Chondrocyte (in vitro differentiated cells): ENCODE measurements around the gene OOSP2. TPM values are rescaled to one million over a fixed set of nuclear protein-coding genes. Genes with fewer than 3 reads are reported as not detected.
"Not testable (repeated sequence)": the region's sequence is repeated elsewhere in the genome, so short reads cannot be mapped to it uniquely, and the experiment has no call there.

Source experiments
- DNase-seq: peaks from one replicate; pipeline ENCODE4 v3.0.0; 2021; ENCODE audit warnings: mixed read lengths, low spot score
- H3K27ac Mint-ChIP-seq: one replicate; pipeline ENCODE4 v1.8.0; 2021; ENCODE audit warnings: mild to moderate bottlenecking, moderate library complexity, mixed read lengths; ENCODE audit not compliant: unreplicated experiment
- H3K27me3 Mint-ChIP-seq: 2 replicates; pipeline ENCODE4 v1.8.0; 2021; ENCODE audit warnings: low read depth, mixed read lengths
- H3K36me3 Mint-ChIP-seq: 2 replicates; pipeline ENCODE4 v1.8.0; 2021; ENCODE audit warnings: low read depth, mixed read lengths
- H3K4me1 Mint-ChIP-seq: 2 replicates; pipeline ENCODE4 v1.8.0; 2021; ENCODE audit warnings: low read depth, mild to moderate bottlenecking, mixed read lengths
- H3K4me3 Mint-ChIP-seq: one replicate; pipeline ENCODE4 v1.8.0; 2021; ENCODE audit warnings: mild to moderate bottlenecking, moderate library complexity, mixed read lengths; ENCODE audit not compliant: unreplicated experiment
- H3K9me3 Mint-ChIP-seq: 2 replicates; pipeline ENCODE4 v1.8.0; 2021; ENCODE audit warnings: low read depth, mixed read lengths
- total RNA-seq: library from RNA; stranded (reverse); gene quantifications from 3 replicates; pipeline ENCODE4 v1.2.1, GENCODE V29; 2021
- TF ChIP-seq, protein P1 (sequence below): fragments of 200-600 bp; sonication (generic); IDR thresholded peaks from 2 replicates; pipeline ENCODE4 v1.5.0; 2021; ENCODE audit warnings: antibody characterized with exemption, mild to moderate bottlenecking, moderate library complexity

The OOSP2 gene
- total RNA-seq, 1 donor from 2014 or later = not detected

- Mint-ChIP-seq H3K27me3 (peaks cover 2% of the 10 kb centered on the region), H3K27ac (no peak overlapping the region), H3K9me3 (no peaks in the 10 kb centered on the region), H3K36me3 (no peaks in the 10 kb centered on the region), H3K4me1 (no peaks in the 10 kb centered on the region), H3K4me3 (no peak overlapping the region)
- TF ChIP-seq, protein P1, sequence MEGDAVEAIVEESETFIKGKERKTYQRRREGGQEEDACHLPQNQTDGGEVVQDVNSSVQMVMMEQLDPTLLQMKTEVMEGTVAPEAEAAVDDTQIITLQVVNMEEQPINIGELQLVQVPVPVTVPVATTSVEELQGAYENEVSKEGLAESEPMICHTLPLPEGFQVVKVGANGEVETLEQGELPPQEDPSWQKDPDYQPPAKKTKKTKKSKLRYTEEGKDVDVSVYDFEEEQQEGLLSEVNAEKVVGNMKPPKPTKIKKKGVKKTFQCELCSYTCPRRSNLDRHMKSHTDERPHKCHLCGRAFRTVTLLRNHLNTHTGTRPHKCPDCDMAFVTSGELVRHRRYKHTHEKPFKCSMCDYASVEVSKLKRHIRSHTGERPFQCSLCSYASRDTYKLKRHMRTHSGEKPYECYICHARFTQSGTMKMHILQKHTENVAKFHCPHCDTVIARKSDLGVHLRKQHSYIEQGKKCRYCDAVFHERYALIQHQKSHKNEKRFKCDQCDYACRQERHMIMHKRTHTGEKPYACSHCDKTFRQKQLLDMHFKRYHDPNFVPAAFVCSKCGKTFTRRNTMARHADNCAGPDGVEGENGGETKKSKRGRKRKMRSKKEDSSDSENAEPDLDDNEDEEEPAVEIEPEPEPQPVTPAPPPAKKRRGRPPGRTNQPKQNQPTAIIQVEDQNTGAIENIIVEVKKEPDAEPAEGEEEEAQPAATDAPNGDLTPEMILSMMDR = no peak
- DNase-seq = no peak
Measured at GRCh38 chr11:60069450-60069849, 29.2 kb downstream of the OOSP2 start.

DNA sequence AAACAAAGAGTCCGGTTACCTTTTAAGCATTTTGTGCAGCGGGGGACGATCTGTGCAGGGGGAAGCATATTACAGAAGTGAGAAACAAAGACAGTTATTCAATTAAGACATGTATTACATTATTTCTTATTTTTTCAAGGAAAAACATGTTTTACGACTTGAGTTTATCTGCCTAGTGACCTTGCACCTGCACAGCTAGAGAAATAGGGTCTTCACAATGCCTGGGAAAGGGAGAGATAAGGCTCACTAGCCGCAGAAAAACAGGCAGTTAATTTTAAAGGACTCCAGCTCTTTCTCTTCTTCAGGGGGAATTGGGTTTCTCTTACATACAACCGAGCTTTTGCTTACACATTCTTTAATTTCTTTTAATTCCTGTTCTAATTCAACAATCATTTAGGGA is 31.4 kb downstream of the OOSP2 start:
- H3K9me3 Mint-ChIP-seq, H3K36me3 Mint-ChIP-seq, H3K27ac Mint-ChIP-seq, H3K4me3 Mint-ChIP-seq, H3K27me3 Mint-ChIP-seq, DNase-seq, H3K4me1 Mint-ChIP-seq: not testable (repeated sequence)

DNA sequence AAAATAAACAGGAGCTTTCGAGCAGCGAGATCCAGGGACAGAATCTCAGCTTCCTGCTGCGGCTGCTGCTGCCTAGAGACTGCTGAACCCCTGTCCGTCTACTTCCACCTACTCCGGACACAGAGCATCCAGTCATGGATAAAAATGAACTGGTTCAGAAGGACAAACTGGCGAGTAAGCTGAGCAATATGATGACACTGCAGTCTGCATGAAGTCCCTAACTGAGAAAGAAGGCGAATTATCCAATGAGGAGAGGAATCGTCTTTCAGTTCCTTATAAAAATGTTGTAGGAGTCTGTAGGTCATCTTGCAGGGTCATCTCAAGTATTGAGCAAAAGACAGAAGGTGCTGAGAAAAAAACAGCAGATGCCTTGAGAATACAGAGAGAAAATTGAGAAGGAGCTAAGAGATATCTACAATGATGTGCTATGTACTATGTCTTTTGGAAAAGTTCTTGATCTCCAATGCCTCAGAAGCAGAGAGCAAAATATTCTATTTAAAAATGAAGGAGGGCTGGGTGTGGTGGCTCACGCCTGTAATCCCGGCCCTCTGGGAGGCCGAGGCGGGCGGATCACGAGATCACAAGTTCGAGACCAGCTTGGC is 37.1 kb downstream of the OOSP2 start:
- no peaks in the 10 kb centered on the region for H3K4me1 Mint-ChIP-seq
- no peak for DNase-seq
- H3K9me3 Mint-ChIP-seq = peaks cover 4% of the 10 kb centered on the region
- H3K36me3 Mint-ChIP-seq = no peaks in the 10 kb centered on the region
- peaks cover 4% of the 10 kb centered on the region for H3K27me3 Mint-ChIP-seq
- H3K27ac Mint-ChIP-seq = no peak overlapping the region
- H3K4me3 Mint-ChIP-seq = no peak overlapping the region
- TF ChIP-seq, protein P1 = no peak

DNA sequence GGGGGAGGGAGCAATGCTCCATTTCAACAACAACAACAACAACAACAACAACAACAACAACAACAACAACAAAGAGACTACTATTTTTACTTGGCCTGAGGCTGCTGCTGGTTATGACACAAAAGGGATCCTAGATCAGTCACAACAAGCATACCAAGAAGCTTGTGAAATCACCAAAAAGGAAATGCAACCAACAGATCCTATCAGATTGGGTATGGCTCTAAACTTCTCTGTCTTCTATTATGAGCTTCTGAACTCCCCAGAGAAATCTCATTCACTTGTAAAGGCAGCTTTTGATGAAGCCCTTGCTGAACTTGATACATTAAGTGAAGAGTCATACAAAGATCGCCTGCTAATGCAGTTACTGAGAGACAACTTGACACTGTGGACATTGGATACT is 37.8 kb downstream of the OOSP2 start:
- H3K4me3 Mint-ChIP-seq = no peak overlapping the region
- peaks cover 4% of the 10 kb centered on the region for H3K9me3 Mint-ChIP-seq
- no peaks in the 10 kb centered on the region for H3K4me1 Mint-ChIP-seq
- DNase-seq = no peak
- no peaks in the 10 kb centered on the region for H3K36me3 Mint-ChIP-seq
- H3K27ac Mint-ChIP-seq = no peak overlapping the region
- TF ChIP-seq, protein P1 = no peak
- peaks cover 9% of the 10 kb centered on the region for H3K27me3 Mint-ChIP-seq

DNA sequence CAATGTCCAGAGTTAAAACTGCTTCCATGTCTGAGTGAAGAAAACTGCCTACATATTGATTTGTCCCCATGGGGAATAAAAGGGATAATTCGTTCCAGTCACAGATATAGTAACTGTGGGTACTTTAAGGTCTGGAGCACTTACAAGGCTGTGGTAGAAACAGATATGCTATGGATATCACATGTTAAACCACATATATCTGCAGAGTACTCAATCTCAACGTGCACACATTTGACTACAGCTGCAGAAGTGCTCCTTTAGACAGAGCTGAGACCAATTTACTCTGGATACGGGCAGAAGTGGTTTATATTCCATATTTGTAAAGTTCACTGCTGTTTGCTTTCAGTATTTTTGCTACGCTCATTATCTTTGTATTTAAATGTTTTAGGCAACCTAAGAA is 38.5 kb downstream of the OOSP2 start:
- Mint-ChIP-seq H3K27ac (no peak overlapping the region), H3K36me3 (no peaks in the 10 kb centered on the region), H3K4me1 (no peaks in the 10 kb centered on the region), H3K9me3 (peaks cover 4% of the 10 kb centered on the region), H3K27me3 (peaks cover 9% of the 10 kb centered on the region), H3K4me3 (no peak overlapping the region)
- no peak for DNase-seq
- TF ChIP-seq, protein P1 = no peak

GRCh38 chr11:60080535-60080934 is 40.3 kb downstream of the OOSP2 start:
- Mint-ChIP-seq H3K27me3 (peaks cover 11% of the 10 kb centered on the region), H3K36me3 (no peaks in the 10 kb centered on the region), H3K4me3 (no peak overlapping the region), H3K9me3 (peaks cover 4% of the 10 kb centered on the region), H3K4me1 (no peaks in the 10 kb centered on the region), H3K27ac (no peak overlapping the region)
- DNase-seq = no peak
- TF ChIP-seq, protein P1 = no peak
